HL-60 (cell line): ENCODE results near the gene UGT2A2.
"Not testable (repeated sequence)": the region's sequence is repeated elsewhere in the genome, so short reads cannot be mapped to it uniquely, and the experiment has no call there.

ENCODE experiments used
- DNase-seq, 2 experiments: peaks; one replicate each; pipeline ENCODE4 v3.0.0-alpha.2; 2010 to 2020; ENCODE audit warnings: low read depth in 1 of 2, low spot score in 1 of 2
- H3K27ac ChIP-seq: fragments of 250-450 bp; sonication (Bioruptor Pico); replicated peaks from 2 replicates; pipeline ENCODE4 v1.5.1; 2020; ENCODE audit warnings: mild to moderate bottlenecking, moderate library complexity
- H3K27me3 ChIP-seq: fragments of 250-450 bp; sonication (Bioruptor Pico); 2 replicates; pipeline ENCODE4 v1.5.1; 2021; ENCODE audit warnings: mild to moderate bottlenecking, moderate library complexity; ENCODE audit not compliant: insufficient read depth, poor library complexity, severe bottlenecking
- H3K4me3 ChIP-seq: replicated peaks from 2 replicates; pipeline ENCODE4 v1.5.1; 2011; ENCODE audit warnings: mild to moderate bottlenecking, control low read depth, low read length; ENCODE audit not compliant: insufficient read depth
- GABPA ChIP-seq: IDR thresholded peaks from 2 replicates; pipeline ENCODE4 v1.6.1; 2012; ENCODE audit warnings: low read depth
- POLR2AphosphoS5 ChIP-seq: IDR thresholded peaks from 2 replicates; pipeline ENCODE4 v1.6.1; 2012; ENCODE audit warnings: low read depth
- SPI1 ChIP-seq: IDR thresholded peaks from 2 replicates; pipeline ENCODE4 v1.6.1; 2012; ENCODE audit warnings: low read depth, mild to moderate bottlenecking, borderline replicate concordance
- long read RNA-seq: library from polyadenylated mRNA; unstranded; transcript quantifications from one replicate; pipeline ENCODE4 v2.0.0, GENCODE V29; 2020
- TF ChIP-seq, protein P1 (sequence below): IDR thresholded peaks from one replicate; pipeline ENCODE4 v1.5.1; 2011; ENCODE audit warnings: low read length, control low read depth, inconsistent platforms; ENCODE audit not compliant: insufficient read depth
- TF ChIP-seq, protein P2 (sequence below): IDR thresholded peaks from 2 replicates; pipeline ENCODE4 v1.6.1; 2012; ENCODE audit warnings: low read depth; ENCODE audit not compliant: insufficient replicate concordance

Gene UGT2A2
- long read RNA-seq = 0 reads

DNA sequence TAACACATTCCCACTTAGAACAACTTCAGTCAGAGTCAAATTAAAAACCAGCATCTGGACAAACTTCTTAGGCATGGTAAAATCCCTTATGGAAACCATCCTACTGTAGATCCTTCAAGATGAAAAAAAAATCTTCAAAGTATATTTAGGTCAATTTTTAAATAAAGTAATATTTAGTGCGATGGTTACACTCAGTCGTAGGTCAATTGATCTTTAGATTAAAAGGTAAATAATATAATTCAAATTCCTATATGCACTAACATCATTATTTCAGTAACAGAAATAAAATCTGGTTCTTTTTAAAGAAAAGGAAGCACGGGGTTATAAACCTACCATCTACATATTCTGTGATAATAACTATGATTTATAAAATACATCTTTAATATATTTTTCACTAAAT, at the start of gene UGT2A2:
Gene UGT2A2, minus strand, starts transcription at position 101 of the 400 bp plus-strand sequence. Its CDS starts 2 bp downstream, at position 99.
- no peak within 1 kb of the TSS for H3K27ac ChIP-seq
- TF ChIP-seq POLR2AphosphoS5 (no peak), GABPA (no peak), SPI1 (no peak)
- TF ChIP-seq, protein P1, sequence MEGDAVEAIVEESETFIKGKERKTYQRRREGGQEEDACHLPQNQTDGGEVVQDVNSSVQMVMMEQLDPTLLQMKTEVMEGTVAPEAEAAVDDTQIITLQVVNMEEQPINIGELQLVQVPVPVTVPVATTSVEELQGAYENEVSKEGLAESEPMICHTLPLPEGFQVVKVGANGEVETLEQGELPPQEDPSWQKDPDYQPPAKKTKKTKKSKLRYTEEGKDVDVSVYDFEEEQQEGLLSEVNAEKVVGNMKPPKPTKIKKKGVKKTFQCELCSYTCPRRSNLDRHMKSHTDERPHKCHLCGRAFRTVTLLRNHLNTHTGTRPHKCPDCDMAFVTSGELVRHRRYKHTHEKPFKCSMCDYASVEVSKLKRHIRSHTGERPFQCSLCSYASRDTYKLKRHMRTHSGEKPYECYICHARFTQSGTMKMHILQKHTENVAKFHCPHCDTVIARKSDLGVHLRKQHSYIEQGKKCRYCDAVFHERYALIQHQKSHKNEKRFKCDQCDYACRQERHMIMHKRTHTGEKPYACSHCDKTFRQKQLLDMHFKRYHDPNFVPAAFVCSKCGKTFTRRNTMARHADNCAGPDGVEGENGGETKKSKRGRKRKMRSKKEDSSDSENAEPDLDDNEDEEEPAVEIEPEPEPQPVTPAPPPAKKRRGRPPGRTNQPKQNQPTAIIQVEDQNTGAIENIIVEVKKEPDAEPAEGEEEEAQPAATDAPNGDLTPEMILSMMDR = no peak
- TF ChIP-seq, protein P2, sequence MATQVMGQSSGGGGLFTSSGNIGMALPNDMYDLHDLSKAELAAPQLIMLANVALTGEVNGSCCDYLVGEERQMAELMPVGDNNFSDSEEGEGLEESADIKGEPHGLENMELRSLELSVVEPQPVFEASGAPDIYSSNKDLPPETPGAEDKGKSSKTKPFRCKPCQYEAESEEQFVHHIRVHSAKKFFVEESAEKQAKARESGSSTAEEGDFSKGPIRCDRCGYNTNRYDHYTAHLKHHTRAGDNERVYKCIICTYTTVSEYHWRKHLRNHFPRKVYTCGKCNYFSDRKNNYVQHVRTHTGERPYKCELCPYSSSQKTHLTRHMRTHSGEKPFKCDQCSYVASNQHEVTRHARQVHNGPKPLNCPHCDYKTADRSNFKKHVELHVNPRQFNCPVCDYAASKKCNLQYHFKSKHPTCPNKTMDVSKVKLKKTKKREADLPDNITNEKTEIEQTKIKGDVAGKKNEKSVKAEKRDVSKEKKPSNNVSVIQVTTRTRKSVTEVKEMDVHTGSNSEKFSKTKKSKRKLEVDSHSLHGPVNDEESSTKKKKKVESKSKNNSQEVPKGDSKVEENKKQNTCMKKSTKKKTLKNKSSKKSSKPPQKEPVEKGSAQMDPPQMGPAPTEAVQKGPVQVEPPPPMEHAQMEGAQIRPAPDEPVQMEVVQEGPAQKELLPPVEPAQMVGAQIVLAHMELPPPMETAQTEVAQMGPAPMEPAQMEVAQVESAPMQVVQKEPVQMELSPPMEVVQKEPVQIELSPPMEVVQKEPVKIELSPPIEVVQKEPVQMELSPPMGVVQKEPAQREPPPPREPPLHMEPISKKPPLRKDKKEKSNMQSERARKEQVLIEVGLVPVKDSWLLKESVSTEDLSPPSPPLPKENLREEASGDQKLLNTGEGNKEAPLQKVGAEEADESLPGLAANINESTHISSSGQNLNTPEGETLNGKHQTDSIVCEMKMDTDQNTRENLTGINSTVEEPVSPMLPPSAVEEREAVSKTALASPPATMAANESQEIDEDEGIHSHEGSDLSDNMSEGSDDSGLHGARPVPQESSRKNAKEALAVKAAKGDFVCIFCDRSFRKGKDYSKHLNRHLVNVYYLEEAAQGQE = no peak
- no peak for DNase-seq
- H3K27me3 ChIP-seq = no peaks in the 10 kb centered on the region
- H3K4me3 ChIP-seq = no peak within 1 kb of the TSS

DNA sequence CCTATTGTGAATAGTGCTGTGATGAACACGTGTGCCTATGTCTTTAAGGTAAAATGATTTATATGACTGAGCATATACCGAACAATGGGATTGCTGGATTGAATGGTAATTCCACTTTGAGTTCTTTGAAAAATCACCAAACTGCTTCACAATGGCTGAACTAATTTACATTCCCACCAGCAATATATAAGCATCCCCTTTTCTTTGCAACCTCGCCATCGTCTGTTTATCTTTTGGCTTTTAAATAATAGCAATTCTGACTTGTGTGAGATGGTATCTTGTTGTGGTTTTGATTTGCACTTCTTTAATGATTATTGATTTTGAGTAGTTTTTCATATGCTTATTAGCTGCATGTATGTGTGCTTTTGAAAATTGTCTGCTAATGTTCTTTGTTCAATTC, 45.4 kb upstream of the UGT2A2 start:
- Histone ChIP-seq H3K27me3 (no peaks in the 10 kb centered on the region), H3K27ac (no peak overlapping the region)
- TF ChIP-seq, protein P2 = no peak
- TF ChIP-seq POLR2AphosphoS5 (no peak), GABPA (no peak), SPI1 (no peak)
- TF ChIP-seq, protein P1 = no peak

DNA sequence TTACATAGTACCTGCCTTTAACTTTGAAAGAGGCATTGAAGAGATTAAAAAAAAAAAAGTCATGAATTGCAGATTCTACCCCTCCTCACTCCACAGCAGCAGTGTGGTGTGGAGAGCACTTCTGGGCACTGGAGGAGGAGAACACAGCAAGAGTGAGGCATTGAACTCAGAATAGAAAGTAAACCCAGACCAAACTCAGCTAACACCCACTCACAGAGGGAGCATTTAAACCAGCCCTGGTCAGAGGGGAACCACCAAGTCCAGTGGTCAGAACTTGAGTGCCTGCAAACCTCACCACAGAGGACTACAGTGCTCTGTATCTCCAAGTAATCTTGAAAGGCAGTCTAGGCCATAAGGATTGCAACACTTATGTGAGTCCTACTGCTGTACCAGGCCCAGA, 29.2 kb upstream of the UGT2A2 start:
- Histone ChIP-seq H3K4me3 (no peak overlapping the region), H3K27ac (no peak overlapping the region), H3K27me3 (no peaks in the 10 kb centered on the region)
- TF ChIP-seq SPI1 = no peak
- TF ChIP-seq, protein P2 = no peak
- no peak for TF ChIP-seq POLR2AphosphoS5
- TF ChIP-seq GABPA = no peak
- TF ChIP-seq, protein P1 = no peak
- no peak for DNase-seq

More for the DNA sequence above, 45.4 kb upstream of the UGT2A2 start:
- no peak for DNase-seq
- no peak overlapping the region for H3K4me3 ChIP-seq

DNA sequence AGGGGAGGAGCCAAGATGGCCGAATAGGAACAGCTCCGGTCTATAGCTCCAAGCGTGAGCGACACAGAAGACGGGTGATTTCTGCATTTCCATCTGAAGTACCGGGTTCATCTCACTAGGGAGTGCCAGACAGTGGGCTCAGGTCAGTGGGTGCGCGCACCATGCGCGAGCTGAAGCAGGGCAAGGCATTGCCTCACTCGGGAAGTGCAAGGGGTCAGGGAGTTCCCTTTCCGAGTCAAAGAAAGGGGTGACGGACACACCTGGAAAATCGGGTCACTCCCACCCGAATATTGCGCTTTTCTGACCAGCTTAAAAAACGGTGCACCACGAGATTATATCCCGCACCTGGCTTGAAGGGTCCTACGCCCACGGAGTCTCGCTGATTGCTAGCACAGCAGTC, 24.6 kb upstream of the UGT2A2 start:
- not testable (repeated sequence) for DNase-seq, H3K27ac ChIP-seq, H3K27me3 ChIP-seq, H3K4me3 ChIP-seq

DNA sequence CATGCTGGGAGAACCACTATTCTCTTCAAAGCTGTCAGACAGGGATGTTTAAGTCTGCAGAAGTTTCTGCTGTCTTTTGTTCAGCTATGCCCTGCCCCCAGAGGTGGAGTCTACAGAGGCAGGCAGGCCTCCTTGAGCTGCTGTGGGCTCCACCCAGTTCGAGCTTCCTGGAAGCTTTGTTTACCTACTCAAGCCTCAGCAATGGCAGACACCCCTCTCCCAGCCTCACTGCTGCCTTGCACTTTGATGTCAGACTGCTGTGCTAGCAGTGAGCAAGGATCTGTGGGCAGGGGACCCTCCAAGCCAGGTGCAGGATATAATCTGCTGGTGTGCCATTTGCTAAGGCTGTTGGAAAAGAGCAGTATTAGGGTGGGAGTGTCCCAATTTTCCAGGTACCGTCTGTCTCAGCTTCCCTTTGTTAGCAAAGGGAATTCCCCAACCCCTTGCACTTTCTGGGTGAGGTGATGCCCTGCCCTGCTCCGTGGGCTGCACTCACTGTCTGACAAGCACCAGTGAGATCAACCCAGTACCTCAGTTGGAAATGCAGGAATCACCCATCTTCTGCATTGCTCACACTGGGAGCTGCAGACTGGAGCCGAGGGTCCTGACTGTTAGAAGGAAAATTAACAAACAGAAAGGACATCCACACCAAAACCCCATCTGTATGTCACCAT, 21.8 kb upstream of the UGT2A2 start:
- not testable (repeated sequence) for H3K4me3 ChIP-seq, DNase-seq, H3K27ac ChIP-seq, H3K27me3 ChIP-seq
